HG03439 (cell line): ENCODE data around the gene NPLOC4.
"Not testable (repeated sequence)": the region's sequence is repeated elsewhere in the genome, so short reads cannot be mapped to it uniquely, and the experiment has no call there.

Experiments
- ATAC-seq: cut with Tn5 transposase; IDR thresholded peaks from one replicate; pipeline ENCODE4 v1.9.1; 2021; ENCODE audit warnings: mild to moderate bottlenecking, moderate library complexity; ENCODE audit not compliant: unreplicated experiment

NPLOC4 gene

DNA sequence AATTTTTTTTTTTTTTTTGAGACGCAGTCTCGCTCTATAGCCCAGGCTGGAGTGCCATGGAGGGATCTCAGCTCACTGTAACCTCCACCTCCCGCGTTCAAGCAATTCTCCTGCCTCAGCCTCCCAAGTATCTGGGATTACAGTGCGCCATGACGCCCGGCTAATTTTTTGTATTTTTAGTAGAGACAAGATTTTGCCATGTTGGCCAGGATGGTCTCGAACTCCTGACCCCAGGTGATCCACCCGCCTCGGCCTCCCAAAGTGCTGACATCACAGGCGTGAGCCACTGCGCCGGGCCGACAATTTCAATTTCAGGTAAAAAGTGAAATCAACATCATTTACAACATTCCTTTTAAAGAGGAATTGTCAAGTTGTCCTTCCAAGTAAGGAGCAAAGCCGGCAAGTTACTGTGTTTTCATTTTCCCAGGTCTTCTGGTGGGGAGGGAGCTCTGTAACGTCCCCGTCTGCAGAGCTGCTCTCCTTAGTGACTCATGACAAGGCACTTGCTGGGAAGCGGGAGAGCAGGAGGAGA is 873 bp downstream of the NPLOC4 start:
- no peak for ATAC-seq

GRCh38 chr17:81635431-81635830 is 1.5 kb downstream of the NPLOC4 start:
- no peak for ATAC-seq

GRCh38 chr17:81631482-81631881 is 5.4 kb downstream of the NPLOC4 start:
- no peak for ATAC-seq

GRCh38 chr17:81630274-81630673 is 6.6 kb downstream of the NPLOC4 start:
- ATAC-seq, result no peak

DNA sequence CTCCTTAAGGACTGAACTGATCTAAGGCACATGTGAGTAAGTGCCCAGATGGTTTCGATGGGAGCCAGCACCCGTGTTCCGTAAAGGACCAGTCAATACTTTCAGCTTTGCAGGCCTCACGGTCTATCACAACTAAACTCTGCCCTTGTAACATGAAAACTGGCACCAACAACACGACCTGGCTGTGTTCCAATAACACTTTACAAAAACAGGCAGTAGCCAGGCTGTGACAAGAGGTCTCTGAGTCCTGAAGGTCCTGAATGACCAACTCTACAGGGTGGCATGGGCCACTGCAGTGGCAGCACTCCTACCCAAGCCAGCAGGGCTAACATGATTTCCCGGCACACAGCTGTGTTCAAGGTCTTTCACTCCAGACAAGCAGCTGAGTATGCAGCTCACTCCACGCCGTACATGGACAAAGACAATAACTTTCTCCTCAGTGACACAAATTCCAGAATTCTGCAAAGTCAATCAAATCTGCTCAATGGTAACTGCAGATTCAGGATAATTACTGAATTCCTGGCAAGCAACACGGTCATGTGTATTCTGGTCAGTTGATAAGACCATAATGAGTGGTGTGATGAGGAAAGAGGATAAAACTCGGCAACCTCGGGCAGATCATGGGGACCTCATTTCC is 15.3 kb downstream of the NPLOC4 start:
- no peak for ATAC-seq

- ATAC-seq, result not testable (repeated sequence)
These were observed 18.6 kb downstream of the NPLOC4 start for GRCh38 chr17:81618307-81618706.

DNA sequence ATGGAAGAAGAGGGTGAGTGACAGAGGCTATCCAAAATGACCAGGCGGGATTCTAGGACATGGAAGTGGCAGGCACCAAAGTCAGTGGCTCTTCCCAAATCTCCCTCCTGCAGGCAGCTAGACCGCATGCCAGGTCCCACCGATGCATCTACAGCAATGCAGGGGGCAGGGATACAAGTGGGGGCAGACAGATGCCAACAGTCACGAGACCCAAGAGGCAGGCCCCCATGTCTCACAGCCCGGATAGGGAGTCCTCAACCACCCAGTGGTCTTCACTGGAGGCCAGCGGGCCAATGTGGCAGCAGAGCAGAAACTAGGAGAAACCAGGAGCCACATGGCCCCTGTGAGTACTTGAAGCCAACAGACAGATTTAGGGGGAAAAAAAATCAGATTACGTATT is 20.0 kb downstream of the NPLOC4 start:
- no peak for ATAC-seq

DNA sequence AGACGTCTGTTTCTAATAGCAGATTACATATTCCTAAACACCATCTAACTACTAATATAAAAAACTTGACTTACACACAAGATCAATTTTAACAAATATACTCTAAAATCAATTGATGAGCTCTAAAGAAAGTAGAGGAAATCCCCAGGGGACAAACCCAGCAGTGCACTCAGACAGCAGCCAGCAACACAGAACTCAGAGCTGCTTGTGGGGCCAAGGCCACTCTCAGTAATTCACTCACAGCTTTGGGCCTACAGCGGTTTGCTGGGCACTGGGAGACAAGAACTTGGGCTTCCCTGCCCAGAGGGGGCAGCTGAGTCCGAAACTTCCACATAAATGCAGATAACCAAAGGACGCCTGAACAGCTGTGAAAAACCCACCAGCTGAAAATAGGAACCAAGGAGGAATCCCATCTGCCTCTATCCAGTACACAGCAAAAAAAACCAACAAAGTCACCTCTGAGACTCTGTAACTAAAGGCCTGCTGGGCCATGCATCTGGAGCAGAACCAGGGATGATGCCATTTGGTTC is 21.4 kb downstream of the NPLOC4 start:
- no peak for ATAC-seq

- ATAC-seq, result no peak
These were observed 24.5 kb downstream of the NPLOC4 start for GRCh38 chr17:81612172-81612970.

GRCh38 chr17:81609541-81610311 is 27.2 kb downstream of the NPLOC4 start:
- ATAC-seq, result no peak

DNA sequence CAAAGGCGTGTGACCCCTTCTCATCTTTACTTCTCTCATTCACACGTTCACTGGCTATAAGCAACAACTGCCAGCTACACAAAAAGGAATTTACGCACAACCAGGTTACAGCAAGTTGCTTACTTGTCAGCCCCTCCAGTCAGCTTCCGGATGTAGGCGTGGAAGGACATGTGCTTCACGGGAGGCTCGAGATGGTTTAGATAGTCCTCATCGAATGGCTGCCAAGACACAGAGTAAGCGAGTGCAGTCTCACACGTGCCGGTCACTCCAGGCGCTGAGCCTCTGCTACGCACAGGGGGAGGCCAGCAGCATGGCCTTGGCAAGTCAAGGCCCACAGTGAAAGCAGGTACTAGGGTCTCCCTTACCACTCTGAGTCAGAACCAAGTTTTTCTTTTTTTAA is 28.3 kb downstream of the NPLOC4 start:
- ATAC-seq, result no peak

DNA sequence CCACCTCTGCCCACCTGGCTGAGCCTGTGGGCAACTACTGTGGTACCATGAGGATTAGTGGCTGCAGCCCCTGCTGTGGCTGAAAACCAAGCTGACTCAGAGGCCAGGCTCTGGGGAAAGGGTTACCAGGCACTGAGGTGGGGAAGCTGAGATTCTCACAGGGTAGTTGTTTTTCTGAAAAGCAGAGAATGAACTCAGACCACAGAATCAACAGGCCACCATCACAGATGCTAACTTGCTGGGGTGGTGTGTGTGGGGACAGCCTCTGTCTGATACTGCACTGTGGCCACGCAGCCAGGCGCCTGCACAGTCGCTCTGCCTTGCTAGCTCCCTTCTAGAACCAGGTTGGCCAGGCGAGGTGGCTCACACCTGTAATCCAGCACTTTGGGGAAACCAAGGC is 28.8 kb downstream of the NPLOC4 start:
- ATAC-seq, result no peak

GRCh38 chr17:81607431-81607830 is 29.5 kb downstream of the NPLOC4 start:
- ATAC-seq, result no peak

DNA sequence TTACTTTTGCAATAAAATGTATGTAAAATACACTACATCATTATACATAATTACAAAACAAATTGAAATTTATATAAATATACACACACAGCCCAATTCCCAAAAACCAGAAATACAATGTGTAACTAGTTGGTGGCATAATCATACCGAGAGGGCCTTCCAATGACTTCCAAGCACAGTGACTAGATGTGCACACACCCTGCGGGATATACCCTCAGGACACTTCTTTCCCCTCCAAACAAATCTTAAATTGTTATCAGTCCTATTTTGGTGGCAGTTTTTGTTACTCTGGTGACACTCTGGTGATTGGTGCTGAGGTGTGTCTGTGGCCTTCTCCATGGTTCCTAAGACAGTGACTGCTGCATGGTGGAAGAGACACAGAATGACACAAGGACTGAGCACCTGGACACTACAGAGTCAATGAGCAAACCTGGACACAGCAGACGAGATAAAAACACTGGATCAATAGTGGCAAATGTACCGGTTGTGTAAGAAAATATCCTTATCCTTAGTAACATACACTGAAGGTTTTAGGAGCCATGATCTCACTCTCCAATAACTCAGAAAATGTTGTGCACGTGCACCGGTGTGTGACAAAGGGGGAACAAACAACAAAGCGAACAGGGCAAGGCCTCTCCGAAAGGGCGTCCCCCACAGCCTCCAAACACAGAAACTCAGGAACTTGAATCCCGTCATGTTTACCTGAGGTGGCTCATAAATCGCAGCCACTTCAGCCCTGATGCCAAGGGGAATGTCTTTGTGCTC is 32.9 kb downstream of the NPLOC4 start:
- ATAC-seq, result no peak

GRCh38 chr17:81601525-81602120 is 35.3 kb downstream of the NPLOC4 start:
- no peak for ATAC-seq

GRCh38 chr17:81599719-81600486 is 37.0 kb downstream of the NPLOC4 start:
- no peak for ATAC-seq

- no peak for ATAC-seq
These were observed 43.6 kb downstream of the NPLOC4 start for GRCh38 chr17:81593105-81593871.

DNA sequence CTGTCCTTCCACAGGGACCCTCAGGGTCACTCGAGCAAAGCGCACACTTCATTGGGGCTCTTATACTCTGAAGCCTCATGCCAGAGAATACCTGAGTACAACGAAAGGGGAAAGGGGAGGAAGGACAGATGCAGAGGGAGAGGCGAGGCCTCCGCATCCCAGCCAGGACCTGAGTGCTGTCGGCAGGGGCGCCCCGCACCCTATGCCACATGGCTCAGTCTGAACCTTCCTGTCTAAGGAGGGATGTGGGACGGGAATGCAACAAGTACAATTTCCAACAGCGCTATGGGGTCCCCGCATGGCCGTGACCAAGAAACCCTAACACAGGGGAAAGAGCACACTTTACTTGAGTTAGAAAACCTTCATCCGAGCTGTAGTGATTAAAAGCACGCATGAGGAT is 44.9 kb downstream of the NPLOC4 start:
- no peak for ATAC-seq

- ATAC-seq, result no peak
These were observed 46.8 kb downstream of the NPLOC4 start for GRCh38 chr17:81590121-81590520.
